ENCODE results near the gene MACC1. TPM values are rescaled to one million over a fixed set of nuclear protein-coding genes. Genes with fewer than 3 reads are reported as not detected.

MACC1 gene
- total and polyA plus RNA-seq, 10 of the 15 experiments (the other 5 are each of a cell fraction or from before 2014, with no cell fraction given): 6.0 to 61.1 (median 12.7) TPM

GRCh38 chr7:20249920-20250319, 32.7 kb upstream of the MACC1 start:
- H3K9me3 ChIP-seq (replicated peaks; ENCODE audit: control insufficient read depth, insufficient read depth, low read length): no peaks in the 10 kb centered on the region; the same call in 2 of the 3 replicates
- ATAC-seq (peak; percentile 74), DNase-seq (ENCODE audit: low read depth, low spot score) (no peak), FAIRE-seq (no peak)
- no peak overlapping the region for H2AFZ ChIP-seq (ENCODE audit: control insufficient read depth, low read depth, low read length)
- ChIA-PET CTCF (interaction anchor here (0.9 to 2.4 kb wide), 3 partner anchors 8 to 267 kb away, joined by 3 to 5 read pairs (median 4); no protein-coding TSS in a partner anchor), POLR2A (interaction anchor here (0.8 to 0.9 kb wide), 2 partner anchors 14 to 70 kb away, joined by 3 read pairs; no protein-coding TSS in a partner anchor), SMC1A (ENCODE audit: uncharacterized antibody, unreplicated experiment) (interaction anchor here (0.6 to 4.0 kb wide), 6 partner anchors 8 to 60 kb away, joined by 3 to 18 read pairs (median 4); no protein-coding TSS in a partner anchor), RAD21 (ENCODE audit: unreplicated experiment) (interaction anchor here (1.6 kb wide), 1 partner anchor 14 kb away, joined by 3 read pairs; no protein-coding TSS in a partner anchor)
- BruUV-seq (replicated peaks): no TSS peak
- no peak overlapping the region for H3K27ac ChIP-seq (ENCODE audit: control insufficient read depth, insufficient read depth)
- TF ChIP-seq ESRRA (IDR thresholded peaks at IDR 0.05; ENCODE audit: low read length) (no peak), SMC3 (IDR thresholded peaks at IDR 0.05; ENCODE audit: borderline replicate concordance, low read length) (no peak), KDM1A (IDR thresholded peaks at IDR 0.05; ENCODE audit: borderline replicate concordance) (no peak), RAD21 (IDR thresholded peaks at IDR 0.05; ENCODE audit: insufficient read depth, low read depth, low read length) (no peak), ATF2 (IDR thresholded peaks at IDR 0.05; ENCODE audit: low read length) (no peak)
- TF ChIP-seq, protein P1, sequence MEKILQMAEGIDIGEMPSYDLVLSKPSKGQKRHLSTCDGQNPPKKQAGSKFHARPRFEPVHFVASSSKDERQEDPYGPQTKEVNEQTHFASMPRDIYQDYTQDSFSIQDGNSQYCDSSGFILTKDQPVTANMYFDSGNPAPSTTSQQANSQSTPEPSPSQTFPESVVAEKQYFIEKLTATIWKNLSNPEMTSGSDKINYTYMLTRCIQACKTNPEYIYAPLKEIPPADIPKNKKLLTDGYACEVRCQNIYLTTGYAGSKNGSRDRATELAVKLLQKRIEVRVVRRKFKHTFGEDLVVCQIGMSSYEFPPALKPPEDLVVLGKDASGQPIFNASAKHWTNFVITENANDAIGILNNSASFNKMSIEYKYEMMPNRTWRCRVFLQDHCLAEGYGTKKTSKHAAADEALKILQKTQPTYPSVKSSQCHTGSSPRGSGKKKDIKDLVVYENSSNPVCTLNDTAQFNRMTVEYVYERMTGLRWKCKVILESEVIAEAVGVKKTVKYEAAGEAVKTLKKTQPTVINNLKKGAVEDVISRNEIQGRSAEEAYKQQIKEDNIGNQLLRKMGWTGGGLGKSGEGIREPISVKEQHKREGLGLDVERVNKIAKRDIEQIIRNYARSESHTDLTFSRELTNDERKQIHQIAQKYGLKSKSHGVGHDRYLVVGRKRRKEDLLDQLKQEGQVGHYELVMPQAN (conservative IDR thresholded peaks at IDR 0.05): no peak
- TF ChIP-seq, protein P2, sequence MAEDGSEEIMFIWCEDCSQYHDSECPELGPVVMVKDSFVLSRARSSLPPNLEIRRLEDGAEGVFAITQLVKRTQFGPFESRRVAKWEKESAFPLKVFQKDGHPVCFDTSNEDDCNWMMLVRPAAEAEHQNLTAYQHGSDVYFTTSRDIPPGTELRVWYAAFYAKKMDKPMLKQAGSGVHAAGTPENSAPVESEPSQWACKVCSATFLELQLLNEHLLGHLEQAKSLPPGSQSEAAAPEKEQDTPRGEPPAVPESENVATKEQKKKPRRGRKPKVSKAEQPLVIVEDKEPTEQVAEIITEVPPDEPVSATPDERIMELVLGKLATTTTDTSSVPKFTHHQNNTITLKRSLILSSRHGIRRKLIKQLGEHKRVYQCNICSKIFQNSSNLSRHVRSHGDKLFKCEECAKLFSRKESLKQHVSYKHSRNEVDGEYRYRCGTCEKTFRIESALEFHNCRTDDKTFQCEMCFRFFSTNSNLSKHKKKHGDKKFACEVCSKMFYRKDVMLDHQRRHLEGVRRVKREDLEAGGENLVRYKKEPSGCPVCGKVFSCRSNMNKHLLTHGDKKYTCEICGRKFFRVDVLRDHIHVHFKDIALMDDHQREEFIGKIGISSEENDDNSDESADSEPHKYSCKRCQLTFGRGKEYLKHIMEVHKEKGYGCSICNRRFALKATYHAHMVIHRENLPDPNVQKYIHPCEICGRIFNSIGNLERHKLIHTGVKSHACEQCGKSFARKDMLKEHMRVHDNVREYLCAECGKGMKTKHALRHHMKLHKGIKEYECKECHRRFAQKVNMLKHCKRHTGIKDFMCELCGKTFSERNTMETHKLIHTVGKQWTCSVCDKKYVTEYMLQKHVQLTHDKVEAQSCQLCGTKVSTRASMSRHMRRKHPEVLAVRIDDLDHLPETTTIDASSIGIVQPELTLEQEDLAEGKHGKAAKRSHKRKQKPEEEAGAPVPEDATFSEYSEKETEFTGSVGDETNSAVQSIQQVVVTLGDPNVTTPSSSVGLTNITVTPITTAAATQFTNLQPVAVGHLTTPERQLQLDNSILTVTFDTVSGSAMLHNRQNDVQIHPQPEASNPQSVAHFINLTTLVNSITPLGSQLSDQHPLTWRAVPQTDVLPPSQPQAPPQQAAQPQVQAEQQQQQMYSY (CRISPR knock-in tag; IDR thresholded peaks at IDR 0.05): no peak
- no peaks in the 10 kb centered on the region for H3K27me3 ChIP-seq (replicated peaks in 1 of 2; ENCODE audit: control insufficient read depth in 2 of 2, insufficient read depth in 2 of 2, low read length in 1 of 2)
- WGBS (ENCODE audit: insufficient coverage, insufficient replicate concordance, low lambda C conversion rate, missing lambda C conversion rate): 92% methylated on average over 1 of the region's 1 CpG
- no peak overlapping the region for H3K9ac ChIP-seq (ENCODE audit: control insufficient read depth, insufficient read depth, low read length)
- H3K36me3 ChIP-seq (ENCODE audit: control insufficient read depth in 2 of 2, insufficient read depth in 2 of 2, low read length in 1 of 2): no peaks in the 10 kb centered on the region
- H3K4me3 ChIP-seq: no peak overlapping the region
- H3K79me2 ChIP-seq (ENCODE audit: control insufficient read depth, insufficient read depth, low read length): no peaks in the 10 kb centered on the region
- intact Hi-C loops (cut with micrococcal nuclease; ENCODE audit: unreplicated experiment): no loop called here
- no peak overlapping the region for H3K4me2 ChIP-seq (ENCODE audit: control insufficient read depth, insufficient read depth)
- no peaks in the 10 kb centered on the region for H4K20me1 ChIP-seq (ENCODE audit: control insufficient read depth, insufficient read depth)
- in situ Hi-C loops (cut with MboI): loop anchor here (25.0 kb wide), 2 partner anchors 1112 to 1687 kb away; partner anchors contain the start of gene CDCA7L
- H3K4me1 ChIP-seq (ENCODE audit: control insufficient read depth, insufficient read depth, low read length): no peaks in the 10 kb centered on the region

Measured in GM12878 (cell line).